GM23248 (cell line): ENCODE results near the gene UBAC2. TPM values are rescaled to one million over a fixed set of nuclear protein-coding genes. Genes with fewer than 3 reads are reported as not detected.

ENCODE experiments used
- DNase-seq: peaks from one replicate; pipeline ENCODE4 v3.0.0-alpha.2; 2015
- H2AFZ ChIP-seq: fragments of 200-600 bp; sonication (generic); 2 replicates; pipeline ENCODE4 v1.6.1; 2016; ENCODE audit warnings: antibody characterized with exemption
- H3F3A ChIP-seq: fragments of 200-600 bp; sonication (generic); 2 replicates; pipeline ENCODE4 v1.6.1; 2016; ENCODE audit warnings: mild to moderate bottlenecking, antibody characterized with exemption, mixed run types; ENCODE audit not compliant: insufficient read depth
- H3K27ac ChIP-seq: fragments of 200-600 bp; sonication (generic); 2 replicates; pipeline ENCODE4 v1.5.1; 2016; ENCODE audit warnings: mild to moderate bottlenecking
- H3K27me3 ChIP-seq: fragments of 200-600 bp; sonication (generic); replicated peaks from 2 replicates; pipeline ENCODE4 v1.6.1; 2016; ENCODE audit warnings: mild to moderate bottlenecking; ENCODE audit not compliant: insufficient read depth
- H3K36me3 ChIP-seq: fragments of 200-600 bp; sonication (generic); 2 replicates; pipeline ENCODE4 v1.6.1; 2016; ENCODE audit warnings: low read depth, mild to moderate bottlenecking
- H3K4me1 ChIP-seq: fragments of 200-600 bp; sonication (generic); 2 replicates; pipeline ENCODE4 v1.6.1; 2016; ENCODE audit warnings: mild to moderate bottlenecking; ENCODE audit not compliant: insufficient read depth
- H3K4me2 ChIP-seq: fragments of 200-600 bp; sonication (generic); one replicate; pipeline ENCODE4 v1.6.1; 2016; ENCODE audit warnings: mild to moderate bottlenecking; ENCODE audit not compliant: unreplicated experiment
- H3K4me3 ChIP-seq: fragments of 200-600 bp; sonication (generic); 2 replicates; pipeline ENCODE4 v1.5.1; 2016; ENCODE audit warnings: mild to moderate bottlenecking
- H3K79me2 ChIP-seq: fragments of 200-600 bp; sonication (generic); 2 replicates; pipeline ENCODE4 v1.6.1; 2016; ENCODE audit warnings: mild to moderate bottlenecking; ENCODE audit not compliant: insufficient read depth
- H3K9ac ChIP-seq: fragments of 200-600 bp; sonication (generic); 2 replicates; pipeline ENCODE4 v1.6.1; 2016; ENCODE audit warnings: mild to moderate bottlenecking
- H3K9me2 ChIP-seq: fragments of 200-600 bp; sonication (generic); 2 replicates; pipeline ENCODE4 v1.6.1; 2016; ENCODE audit warnings: mixed run types, mild to moderate bottlenecking, moderate library complexity; ENCODE audit not compliant: insufficient read depth
- H3K9me3 ChIP-seq: fragments of 200-600 bp; sonication (generic); one replicate; pipeline ENCODE4 v1.6.1; 2017; ENCODE audit warnings: low read depth
- H4K20me1 ChIP-seq: fragments of 200-600 bp; sonication (generic); 2 replicates; pipeline ENCODE4 v1.6.0; 2016; ENCODE audit not compliant: insufficient read depth
- EZH2 ChIP-seq: fragments of 200-600 bp; sonication (generic); IDR thresholded peaks from 2 replicates; pipeline ENCODE4 v1.6.1; 2018; ENCODE audit warnings: antibody characterized with exemption, mild to moderate bottlenecking; ENCODE audit not compliant: insufficient read depth, poor library complexity, severe bottlenecking
- EZH2phosphoT487 ChIP-seq: fragments of 200-600 bp; sonication (generic); IDR thresholded peaks from 2 replicates; pipeline ENCODE4 v1.6.1; 2018; ENCODE audit warnings: antibody characterized with exemption, moderate library complexity, mild to moderate bottlenecking, low read depth; ENCODE audit not compliant: insufficient read depth
- WGBS, 2 experiments: methylation state at CpG; one replicate each; pipeline ENCODE4 v1.1.6; 2015 to 2017; ENCODE audit warnings: low lambda C conversion rate in 2 of 2, low coverage in 1 of 2; ENCODE audit errors: missing lambda C conversion rate in 2 of 2; 5-methylcytosine and 5-hydroxymethylcytosine counted together
- in situ Hi-C: fragments of 300-500 bp; cut with MboI; formaldehyde crosslinking; loops from 2 replicates; pipeline ENCODE4 v1.15.0; 2020
- polyA plus RNA-seq: library from polyadenylated mRNA; unstranded; fragments of >200 nt; fragmentation: Nextera tagmentation; extraction: Ambion mirVana; gene quantifications from 2 replicates; pipeline ENCODE4 v1.2.1, GENCODE V29; 2016
- total RNA-seq: library from RNA; depleted of rRNA; stranded (reverse); fragments of >200 nt; shearing (Covaris generic); gene quantifications from 2 replicates; pipeline ENCODE4 v1.2.3, GENCODE V29; 2014

Gene UBAC2
- total and polyA plus RNA-seq, 2 experiments from 2014 or later, result 66.1 to 95.9 TPM

GRCh38 chr13:99285432-99286182, 85.0 kb downstream of the UBAC2 start:
- 72 to 74% methylated on average over 10 of the region's 10 CpGs for WGBS, 2 experiments
- Histone ChIP-seq H3K9me3 (no peaks in the 10 kb centered on the region), H3F3A (peaks cover 27% of the 10 kb centered on the region), H3K79me2 (peaks cover 10% of the 10 kb centered on the region; the same call in 1 of the 2 replicates), H3K36me3 (no peaks in the 10 kb centered on the region), H3K9ac (no peak overlapping the region), H3K4me1 (peaks cover 37% of the 10 kb centered on the region), H3K4me2 (no peak overlapping the region), H3K9me2 (no peaks in the 10 kb centered on the region), H4K20me1 (peaks cover 3% of the 10 kb centered on the region; the same call in 1 of the 2 replicates), H3K27ac (no peak overlapping the region), H3K4me3 (no peak overlapping the region), H2AFZ (no peak overlapping the region), H3K27me3 (no peaks in the 10 kb centered on the region)
- TF ChIP-seq EZH2phosphoT487, result no peak
- TF ChIP-seq EZH2, result no peak
- no peak for DNase-seq
- in situ Hi-C loops, result no loop called here

GRCh38 chr13:99287551-99287950, 86.9 kb downstream of the UBAC2 start:
- in situ Hi-C loops, result no loop called here
- Histone ChIP-seq H3K9me3 (no peaks in the 10 kb centered on the region), H3K27me3 (no peaks in the 10 kb centered on the region), H3F3A (peaks cover 8% of the 10 kb centered on the region), H3K4me3 (no peak overlapping the region), H3K9ac (no peak overlapping the region), H3K4me2 (no peak overlapping the region), H2AFZ (no peak overlapping the region), H3K36me3 (no peaks in the 10 kb centered on the region), H3K79me2 (peaks cover 10% of the 10 kb centered on the region; the same call in 1 of the 2 replicates), H3K4me1 (peaks cover 20% of the 10 kb centered on the region), H4K20me1 (peaks cover 3% of the 10 kb centered on the region; the same call in 1 of the 2 replicates), H3K27ac (no peak overlapping the region), H3K9me2 (no peaks in the 10 kb centered on the region)
- WGBS, 2 experiments, result 76 to 90% methylated on average over 4 of the region's 4 CpGs
- TF ChIP-seq EZH2phosphoT487 (no peak), EZH2 (no peak)
- DNase-seq, result no peak

- Histone ChIP-seq H3K27ac (no peak overlapping the region), H3K4me2 (no peak overlapping the region), H4K20me1 (no peaks in the 10 kb centered on the region), H3K9ac (no peak overlapping the region), H2AFZ (no peak overlapping the region), H3K9me2 (no peaks in the 10 kb centered on the region), H3K27me3 (no peaks in the 10 kb centered on the region), H3F3A (peaks cover 3% of the 10 kb centered on the region), H3K36me3 (no peaks in the 10 kb centered on the region), H3K4me1 (peaks cover 14% of the 10 kb centered on the region), H3K79me2 (peaks cover 10% of the 10 kb centered on the region; the same call in 1 of the 2 replicates), H3K4me3 (no peak overlapping the region), H3K9me3 (no peaks in the 10 kb centered on the region)
- 92 to 96% methylated on average over 2 of the region's 2 CpGs for WGBS, 2 experiments
- DNase-seq, result no peak
- TF ChIP-seq EZH2phosphoT487, result no peak
- no peak for TF ChIP-seq EZH2
- in situ Hi-C loops, result no loop called here
These were observed 87.4 kb downstream of the UBAC2 start for GRCh38 chr13:99288089-99288488.

DNA sequence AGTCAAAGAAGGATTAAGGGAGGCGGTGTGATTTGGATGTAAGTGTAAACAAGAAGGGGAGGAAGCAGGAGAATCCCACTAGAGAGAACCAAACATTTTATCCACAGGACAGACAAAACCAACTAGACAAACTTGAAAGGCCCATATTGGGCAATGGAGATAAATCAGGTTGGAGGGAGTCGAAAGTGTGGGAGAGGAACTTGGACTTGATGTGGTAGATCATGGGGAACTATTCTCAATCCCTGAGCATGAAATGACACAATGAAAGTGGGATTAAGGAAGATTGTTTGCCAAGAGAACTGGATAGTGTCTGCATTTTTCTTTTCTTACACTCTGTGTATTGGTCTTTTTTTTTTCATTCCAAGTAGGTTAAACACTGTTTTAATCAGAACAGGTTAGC, 88.6 kb downstream of the UBAC2 start:
- no peak overlapping the region for H3K27ac ChIP-seq
- H3F3A ChIP-seq, result no peaks in the 10 kb centered on the region
- no peak overlapping the region for H3K4me2 ChIP-seq
- H4K20me1 ChIP-seq, result no peaks in the 10 kb centered on the region
- H3K36me3 ChIP-seq, result no peaks in the 10 kb centered on the region
- DNase-seq, result no peak
- TF ChIP-seq EZH2phosphoT487 (no peak), EZH2 (no peak)
- no peak overlapping the region for H2AFZ ChIP-seq
- H3K27me3 ChIP-seq, result no peaks in the 10 kb centered on the region
- peaks cover 9% of the 10 kb centered on the region; the same call in 1 of the 2 replicates for H3K79me2 ChIP-seq
- H3K9me2 ChIP-seq, result no peaks in the 10 kb centered on the region
- no peak overlapping the region for H3K4me3 ChIP-seq
- no peaks in the 10 kb centered on the region for H3K9me3 ChIP-seq
- H3K9ac ChIP-seq, result no peak overlapping the region
- H3K4me1 ChIP-seq, result 0 out of 2 replicates have a peak, but pooled peaks cover 4% of the 10 kb centered on the region
- 95 to 96% methylated on average over 2 of the region's 2 CpGs for WGBS, 2 experiments
- in situ Hi-C loops, result no loop called here
